ENCODE results near the gene GOLGA6L24.
A peak's percentile ranks its signal among the peaks of the same experiment; 100 is the strongest.
"Not testable (repeated sequence)": the region's sequence is repeated elsewhere in the genome, so short reads cannot be mapped to it uniquely, and the experiment has no call there.

Gene GOLGA6L24

GRCh38 chr15:28357984-28358383, at the start of gene GOLGA6L24:
TSS of gene GOLGA6L24 (minus strand) at chr15:28358084. CDS start at chr15:28358023, 61 bp downstream.
- H3K4me2 ChIP-seq (ENCODE audit: low read length); H3K9me3 ChIP-seq (ENCODE audit: insufficient read depth, low read length); H3K36me3 ChIP-seq (replicated peaks; ENCODE audit: low read depth, low read length); H3K4me1 ChIP-seq (ENCODE audit: low read length); H3K4me3 ChIP-seq (ENCODE audit: low read length); H3K9ac ChIP-seq (ENCODE audit: low read length); H4K20me1 ChIP-seq (ENCODE audit: insufficient read depth, low read length); H3K27ac ChIP-seq (ENCODE audit: low read length); H3K79me2 ChIP-seq (ENCODE audit: low read length); H2AFZ ChIP-seq (ENCODE audit: low read depth, low read length); H3K27me3 ChIP-seq (ENCODE audit: low read depth, low read length): not testable (repeated sequence)

GRCh38 chr15:28402774-28403435, 45.0 kb upstream of the GOLGA6L24 start:
- H3K9me3 ChIP-seq (ENCODE audit: insufficient read depth, low read length); H3K79me2 ChIP-seq (ENCODE audit: low read length); H3K36me3 ChIP-seq (replicated peaks; ENCODE audit: low read depth, low read length); H3K27ac ChIP-seq (ENCODE audit: low read length); H3K9ac ChIP-seq (ENCODE audit: low read length); H2AFZ ChIP-seq (ENCODE audit: low read depth, low read length); H3K4me3 ChIP-seq (ENCODE audit: low read length); H4K20me1 ChIP-seq (ENCODE audit: insufficient read depth, low read length); H3K4me1 ChIP-seq (ENCODE audit: low read length); H3K27me3 ChIP-seq (ENCODE audit: low read depth, low read length); H3K4me2 ChIP-seq (ENCODE audit: low read length): not testable (repeated sequence)

GRCh38 chr15:28396022-28396421, 38.1 kb upstream of the GOLGA6L24 start:
- not testable (repeated sequence) for H3K27me3 ChIP-seq (ENCODE audit: low read depth, low read length); H3K79me2 ChIP-seq (ENCODE audit: low read length); H3K4me3 ChIP-seq (ENCODE audit: low read length); H3K9ac ChIP-seq (ENCODE audit: low read length); H3K9me3 ChIP-seq (ENCODE audit: insufficient read depth, low read length); H3K36me3 ChIP-seq (replicated peaks; ENCODE audit: low read depth, low read length); H3K4me1 ChIP-seq (ENCODE audit: low read length); H3K4me2 ChIP-seq (ENCODE audit: low read length); H2AFZ ChIP-seq (ENCODE audit: low read depth, low read length); H4K20me1 ChIP-seq (ENCODE audit: insufficient read depth, low read length); H3K27ac ChIP-seq (ENCODE audit: low read length)

- H3K27me3 ChIP-seq (ENCODE audit: low read depth, low read length); H3K4me2 ChIP-seq (ENCODE audit: low read length); H4K20me1 ChIP-seq (ENCODE audit: insufficient read depth, low read length): not testable (repeated sequence)
Observed at GRCh38 chr15:28380053-28380452, 22.2 kb upstream of the GOLGA6L24 start.

GRCh38 chr15:28378364-28378763, 20.5 kb upstream of the GOLGA6L24 start, which contains the start of gene GOLGA8F:
TSS of gene GOLGA8F (plus strand) at chr15:28378664. CDS start at chr15:28378762, 98 bp downstream.
- not testable (repeated sequence) for H3K36me3 ChIP-seq (replicated peaks; ENCODE audit: low read depth, low read length); H3K27me3 ChIP-seq (ENCODE audit: low read depth, low read length); H3K27ac ChIP-seq (ENCODE audit: low read length); H3K9ac ChIP-seq (ENCODE audit: low read length); H3K4me2 ChIP-seq (ENCODE audit: low read length); H3K4me3 ChIP-seq (ENCODE audit: low read length); H4K20me1 ChIP-seq (ENCODE audit: insufficient read depth, low read length); H3K4me1 ChIP-seq (ENCODE audit: low read length); H3K79me2 ChIP-seq (ENCODE audit: low read length); H3K9me3 ChIP-seq (ENCODE audit: insufficient read depth, low read length); H2AFZ ChIP-seq (ENCODE audit: low read depth, low read length)

More at GRCh38 chr15:28380053-28380452, 22.2 kb upstream of the GOLGA6L24 start:
- H3K27ac ChIP-seq (ENCODE audit: low read length); H3K4me1 ChIP-seq (ENCODE audit: low read length); H3K9ac ChIP-seq (ENCODE audit: low read length); H3K4me3 ChIP-seq (ENCODE audit: low read length); H2AFZ ChIP-seq (ENCODE audit: low read depth, low read length); H3K9me3 ChIP-seq (ENCODE audit: insufficient read depth, low read length); H3K79me2 ChIP-seq (ENCODE audit: low read length); H3K36me3 ChIP-seq (replicated peaks; ENCODE audit: low read depth, low read length): not testable (repeated sequence)

GRCh38 chr15:28365502-28365901, 7.6 kb upstream of the GOLGA6L24 start:
- H3K79me2 ChIP-seq (ENCODE audit: low read length); H3K9ac ChIP-seq (ENCODE audit: low read length); H3K4me1 ChIP-seq (ENCODE audit: low read length); H3K27me3 ChIP-seq (ENCODE audit: low read depth, low read length); H3K36me3 ChIP-seq (replicated peaks; ENCODE audit: low read depth, low read length); H3K4me3 ChIP-seq (ENCODE audit: low read length); H2AFZ ChIP-seq (ENCODE audit: low read depth, low read length); H3K4me2 ChIP-seq (ENCODE audit: low read length); H3K27ac ChIP-seq (ENCODE audit: low read length); H3K9me3 ChIP-seq (ENCODE audit: insufficient read depth, low read length); H4K20me1 ChIP-seq (ENCODE audit: insufficient read depth, low read length): not testable (repeated sequence)

GRCh38 chr15:28322129-28322588, 35.7 kb downstream of the GOLGA6L24 start, which contains the start of gene HERC2:
TSS of gene HERC2 (minus strand) at chr15:28322179. CDS start at chr15:28321433, 746 bp downstream.
- not testable (repeated sequence) for H3K4me1 ChIP-seq (ENCODE audit: low read length); H2AFZ ChIP-seq (ENCODE audit: low read depth, low read length); H3K27ac ChIP-seq (ENCODE audit: low read length)

GRCh38 chr15:28321358-28322078, 36.4 kb downstream of the GOLGA6L24 start:
- H3K9me3 ChIP-seq (ENCODE audit: insufficient read depth, low read length); H3K4me1 ChIP-seq (ENCODE audit: low read length); H3K27me3 ChIP-seq (ENCODE audit: low read depth, low read length); H3K9ac ChIP-seq (ENCODE audit: low read length); H3K27ac ChIP-seq (ENCODE audit: low read length); H2AFZ ChIP-seq (ENCODE audit: low read depth, low read length); H3K79me2 ChIP-seq (ENCODE audit: low read length); H4K20me1 ChIP-seq (ENCODE audit: insufficient read depth, low read length); H3K36me3 ChIP-seq (replicated peaks; ENCODE audit: low read depth, low read length): not testable (repeated sequence)
- Histone ChIP-seq H3K4me2 (ENCODE audit: low read length) (peak overlapping the region; percentile 40), H3K4me3 (ENCODE audit: low read length) (peak overlapping the region; percentile 64)

More at GRCh38 chr15:28322129-28322588, 35.7 kb downstream of the GOLGA6L24 start, which contains the start of gene HERC2:
- H3K36me3 ChIP-seq (replicated peaks; ENCODE audit: low read depth, low read length); H3K9me3 ChIP-seq (ENCODE audit: insufficient read depth, low read length); H4K20me1 ChIP-seq (ENCODE audit: insufficient read depth, low read length); H3K27me3 ChIP-seq (ENCODE audit: low read depth, low read length); H3K9ac ChIP-seq (ENCODE audit: low read length); H3K79me2 ChIP-seq (ENCODE audit: low read length): not testable (repeated sequence)
- peak within 1 kb of the TSS; percentile 40 for H3K4me2 ChIP-seq (ENCODE audit: low read length)
- peak within 1 kb of the TSS; percentile 64 for H3K4me3 ChIP-seq (ENCODE audit: low read length)

GRCh38 chr15:28319725-28320124, 38.2 kb downstream of the GOLGA6L24 start:
- not testable (repeated sequence) for H2AFZ ChIP-seq (ENCODE audit: low read depth, low read length); H3K4me2 ChIP-seq (ENCODE audit: low read length); H4K20me1 ChIP-seq (ENCODE audit: insufficient read depth, low read length); H3K27ac ChIP-seq (ENCODE audit: low read length); H3K4me3 ChIP-seq (ENCODE audit: low read length); H3K4me1 ChIP-seq (ENCODE audit: low read length); H3K79me2 ChIP-seq (ENCODE audit: low read length); H3K27me3 ChIP-seq (ENCODE audit: low read depth, low read length); H3K36me3 ChIP-seq (replicated peaks; ENCODE audit: low read depth, low read length); H3K9me3 ChIP-seq (ENCODE audit: insufficient read depth, low read length); H3K9ac ChIP-seq (ENCODE audit: low read length)

Data from OCI-LY3 (cell line).